Prostate gland (tissue), 2 donors: ENCODE data around the gene SPTBN5.

ENCODE experiments used
- POLR2AphosphoS5 ChIP-seq: sonication (generic); formaldehyde crosslinking; IDR thresholded peaks from one replicate; pipeline ENCODE4 v1.6.1; 2017; ENCODE audit warnings: antibody characterized with exemption
- TF ChIP-seq, protein P1 (sequence below), 4 experiments: fragments of 200-600 bp in 2 of 4; fragments of 450-650 bp in 2 of 4; sonication (generic) in 2 of 4; IDR thresholded peaks; 1 replicate in 3 of 4; 2 replicates in 1 of 4; pipeline ENCODE4 v1.5.1; 2016 to 2019; ENCODE audit warnings: antibody characterized with exemption in 4 of 4, mild to moderate bottlenecking in 2 of 4, moderate library complexity in 2 of 4

DNA sequence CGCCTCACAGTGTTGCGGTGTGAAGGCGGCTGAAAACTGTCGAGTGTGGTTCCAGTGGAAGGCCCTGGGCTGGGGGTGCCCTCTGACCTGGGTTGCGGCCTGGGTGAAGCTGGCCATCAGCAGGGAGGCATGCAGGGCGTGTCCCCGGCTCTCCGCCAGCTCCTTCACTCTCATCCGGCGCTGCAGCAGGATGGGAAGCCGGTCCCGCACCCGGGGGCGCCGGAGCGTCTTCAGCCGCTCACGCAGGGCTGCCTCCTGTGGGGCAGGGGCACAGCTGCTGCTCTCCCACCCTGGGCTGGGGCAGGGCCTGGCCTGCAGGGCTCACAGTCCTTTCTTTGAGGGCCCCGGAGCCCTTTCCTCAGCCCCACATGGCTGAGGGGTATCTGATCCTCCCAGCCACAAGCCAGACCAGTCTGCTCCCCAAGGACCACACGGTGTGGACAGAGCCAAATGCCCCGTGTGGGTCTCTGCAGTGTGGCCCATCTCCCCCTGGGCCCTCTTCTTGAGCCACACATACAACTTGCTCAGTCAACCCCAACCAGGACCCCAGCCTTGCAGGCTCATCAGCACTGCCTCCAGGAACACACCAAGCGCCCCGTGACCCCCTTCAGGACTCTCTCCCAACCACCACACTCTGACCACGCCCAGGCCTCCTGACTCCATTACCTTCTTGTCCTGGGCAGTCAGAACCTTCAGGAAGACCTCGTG, 26.8 kb downstream of the SPTBN5 start:
- TF ChIP-seq, protein P1, sequence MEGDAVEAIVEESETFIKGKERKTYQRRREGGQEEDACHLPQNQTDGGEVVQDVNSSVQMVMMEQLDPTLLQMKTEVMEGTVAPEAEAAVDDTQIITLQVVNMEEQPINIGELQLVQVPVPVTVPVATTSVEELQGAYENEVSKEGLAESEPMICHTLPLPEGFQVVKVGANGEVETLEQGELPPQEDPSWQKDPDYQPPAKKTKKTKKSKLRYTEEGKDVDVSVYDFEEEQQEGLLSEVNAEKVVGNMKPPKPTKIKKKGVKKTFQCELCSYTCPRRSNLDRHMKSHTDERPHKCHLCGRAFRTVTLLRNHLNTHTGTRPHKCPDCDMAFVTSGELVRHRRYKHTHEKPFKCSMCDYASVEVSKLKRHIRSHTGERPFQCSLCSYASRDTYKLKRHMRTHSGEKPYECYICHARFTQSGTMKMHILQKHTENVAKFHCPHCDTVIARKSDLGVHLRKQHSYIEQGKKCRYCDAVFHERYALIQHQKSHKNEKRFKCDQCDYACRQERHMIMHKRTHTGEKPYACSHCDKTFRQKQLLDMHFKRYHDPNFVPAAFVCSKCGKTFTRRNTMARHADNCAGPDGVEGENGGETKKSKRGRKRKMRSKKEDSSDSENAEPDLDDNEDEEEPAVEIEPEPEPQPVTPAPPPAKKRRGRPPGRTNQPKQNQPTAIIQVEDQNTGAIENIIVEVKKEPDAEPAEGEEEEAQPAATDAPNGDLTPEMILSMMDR (IDR thresholded peaks at IDR 0.05) = no peak
- no peak for TF ChIP-seq POLR2AphosphoS5
